HG03159 (cell line): Measurements from ENCODE around the gene OSBPL5.

ENCODE experiments used
- ATAC-seq: cut with Tn5 transposase; IDR thresholded peaks from one replicate; pipeline ENCODE4 v1.9.1; 2021; ENCODE audit warnings: mild to moderate bottlenecking, moderate library complexity; ENCODE audit not compliant: unreplicated experiment

Gene OSBPL5

DNA sequence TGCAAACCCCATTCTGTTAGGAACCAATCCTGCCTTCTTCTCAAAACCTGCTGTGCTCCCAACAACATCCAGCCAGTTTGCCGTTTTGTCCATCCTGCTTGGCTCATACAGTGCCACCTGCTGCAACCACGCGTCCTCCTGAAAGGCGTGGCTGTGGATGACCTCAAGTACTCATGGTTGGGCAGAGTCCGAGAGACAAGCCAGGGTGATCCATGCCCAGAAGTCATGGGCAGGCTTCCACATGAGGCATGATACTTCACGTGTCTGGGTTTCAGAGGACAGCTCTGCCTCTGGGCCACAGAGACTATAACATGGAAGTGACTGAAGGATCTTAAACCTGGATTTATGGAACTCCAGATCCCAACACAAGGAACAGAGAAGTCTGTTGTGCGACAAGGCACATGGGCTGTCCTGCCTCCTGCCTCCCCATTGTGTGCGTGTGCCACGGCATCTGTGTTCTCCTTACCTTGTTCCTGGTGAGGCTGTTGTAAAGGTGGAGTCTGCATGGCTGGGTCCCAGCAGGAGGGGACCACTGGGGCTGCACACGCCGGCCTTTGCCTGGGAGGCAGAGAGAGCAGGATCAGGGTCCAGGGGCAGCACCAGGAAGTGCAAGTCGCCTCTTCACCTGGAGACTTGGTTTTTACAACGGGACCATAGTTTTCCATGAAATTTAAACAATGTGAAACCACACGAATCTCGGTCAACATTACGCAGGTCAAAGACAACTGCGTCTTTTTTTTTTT is 123.2 kb downstream of the OSBPL5 start:
- no peak for ATAC-seq

DNA sequence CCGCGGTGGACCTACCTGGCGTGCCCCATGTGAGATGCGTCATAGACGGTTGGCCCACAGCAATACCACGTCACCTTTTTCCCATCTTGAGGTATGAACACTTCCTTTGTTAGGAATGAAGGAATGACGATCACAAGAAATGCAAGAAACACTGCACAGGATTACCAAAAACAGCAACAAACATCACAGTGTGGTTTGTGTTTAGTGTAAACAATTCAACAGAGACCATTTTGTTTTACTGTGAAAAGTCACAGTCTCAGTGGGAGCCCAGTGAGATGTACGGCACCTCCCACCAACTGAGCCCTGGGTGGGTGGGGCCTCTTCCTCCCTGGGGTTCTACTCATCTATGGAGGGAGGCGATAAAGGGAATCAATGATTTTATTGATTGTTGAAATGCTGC is 124.2 kb downstream of the OSBPL5 start:
- ATAC-seq: no peak

DNA sequence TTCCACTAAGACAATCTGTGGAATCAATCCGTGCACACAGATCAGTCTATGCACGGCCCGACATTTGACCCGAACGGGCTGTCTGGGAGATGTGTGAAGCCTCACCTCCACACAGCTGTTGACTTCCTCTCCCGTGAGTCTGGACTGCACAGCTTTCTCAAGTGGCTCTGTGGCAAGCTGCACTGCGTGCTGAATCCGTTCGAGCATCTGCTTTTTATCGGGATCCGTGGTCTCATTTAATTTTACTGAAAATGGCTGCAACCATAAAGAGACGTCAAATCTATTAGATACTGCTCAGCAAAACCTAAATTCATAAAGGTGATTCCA is 127.2 kb downstream of the OSBPL5 start:
- no peak for ATAC-seq
